IMR-90 (cell line): Measurements from ENCODE around the gene ARGLU1. TPM values are rescaled to one million over a fixed set of nuclear protein-coding genes. Genes with fewer than 3 reads are reported as not detected.

Source experiments
- ATAC-seq: fragments of 200-7000 bp; cut with Tn5 transposase; 2 replicates; pipeline ENCODE4 v1.9.1; 2020; ENCODE audit warnings: low read depth, mild to moderate bottlenecking, moderate library complexity
- BruUV-seq: library from RNA; stranded (reverse); fragments of 400-500 nt; replicated peaks from 2 replicates; lab custom pipeline; 2021; lab: Mats Ljungman, UMichigan
- CTCF ChIA-PET: fragments of 300-600 bp; formaldehyde crosslinking; extraction: SDS; loops from one replicate; lab custom pipeline; 2021; ENCODE audit warnings: antibody characterized with exemption; lab: Yijun Ruan, JAX
- POLR2A ChIA-PET: fragments of 300-600 bp; sonication (Branson Sonifier 250); formaldehyde crosslinking; loops from one replicate; lab custom pipeline; 2022; ENCODE audit warnings: antibody characterized with exemption; ENCODE audit not compliant: unreplicated experiment; lab: Charles Lee
- DNase-seq: peaks from one replicate; pipeline ENCODE4 v3.0.0; 2013
- H2AFZ ChIP-seq: replicated peaks from 2 replicates; pipeline ENCODE3; 2013; ENCODE audit warnings: low read length, mild to moderate bottlenecking; ENCODE audit not compliant: poor library complexity
- H2AK5ac ChIP-seq: 2 replicates; pipeline ENCODE4 v1.6.1; 2013; ENCODE audit warnings: low read depth, low read length, inconsistent platforms
- H2AK9ac ChIP-seq: replicated peaks from 2 replicates; pipeline ENCODE3; 2013; ENCODE audit warnings: mild to moderate bottlenecking, low read depth, low read length, moderate library complexity; ENCODE audit not compliant: poor library complexity
- H2BK120ac ChIP-seq: 2 replicates; pipeline ENCODE4 v1.6.1; 2013; ENCODE audit warnings: low read depth, low read length, inconsistent platforms
- H2BK15ac ChIP-seq: 3 replicates; pipeline ENCODE4 v1.6.1; 2013; ENCODE audit warnings: low read depth, low read length, inconsistent platforms
- H2BK20ac ChIP-seq: 2 replicates; pipeline ENCODE4 v1.6.1; 2013; ENCODE audit warnings: low read depth, mild to moderate bottlenecking, inconsistent platforms, low read length, moderate library complexity
- H2BK5ac ChIP-seq: 2 replicates; pipeline ENCODE4 v1.6.1; 2013; ENCODE audit warnings: mild to moderate bottlenecking, low read depth, low read length, inconsistent platforms; ENCODE audit not compliant: poor library complexity, severe bottlenecking
- H3K14ac ChIP-seq: replicated peaks from 2 replicates; pipeline ENCODE4 v1.6.1; 2013; ENCODE audit warnings: low read depth, low read length, inconsistent platforms
- H3K18ac ChIP-seq: 2 replicates; pipeline ENCODE4 v1.6.1; 2013; ENCODE audit warnings: low read depth, low read length, control low read depth
- H3K23ac ChIP-seq: 2 replicates; pipeline ENCODE4 v1.6.1; 2013; ENCODE audit warnings: low read depth, low read length, inconsistent platforms
- H3K27ac ChIP-seq: 2 replicates; pipeline ENCODE4 v1.5.1; 2013; ENCODE audit warnings: mild to moderate bottlenecking, control low read depth, low read length; ENCODE audit not compliant: insufficient read depth
- H3K27me3 ChIP-seq: 2 replicates; pipeline ENCODE4 v1.6.1; 2013; ENCODE audit warnings: low read length; ENCODE audit not compliant: control insufficient read depth, insufficient read depth
- H3K36me3 ChIP-seq: 2 replicates; pipeline ENCODE4 v1.6.1; 2013; ENCODE audit warnings: low read length, mixed read lengths; ENCODE audit not compliant: control insufficient read depth, insufficient read depth
- H3K4ac ChIP-seq: 2 replicates; pipeline ENCODE4 v1.6.1; 2013; ENCODE audit warnings: low read depth, low read length, inconsistent platforms
- H3K4me1 ChIP-seq: 2 replicates; pipeline ENCODE4 v1.6.1; 2013; ENCODE audit warnings: low read length, mixed read lengths; ENCODE audit not compliant: control insufficient read depth, insufficient read depth
- H3K4me2 ChIP-seq: 2 replicates; pipeline ENCODE4 v1.6.1; 2013; ENCODE audit warnings: low read depth, mild to moderate bottlenecking, control low read depth, low read length, moderate library complexity
- H3K4me3 ChIP-seq: 2 replicates; pipeline ENCODE4 v1.5.1; 2013; ENCODE audit warnings: low read depth, mild to moderate bottlenecking, control low read depth, low read length, moderate library complexity; ENCODE audit not compliant: insufficient read depth
- H3K56ac ChIP-seq: 2 replicates; pipeline ENCODE4 v1.6.1; 2013; ENCODE audit warnings: low read length, inconsistent platforms; ENCODE audit not compliant: insufficient read depth; ENCODE audit errors: extremely low read depth
- H3K79me1 ChIP-seq, 2 experiments: 2 replicates each; pipeline ENCODE4 v1.6.1; 2013; ENCODE audit warnings: low read length in 2 of 2, inconsistent platforms in 1 of 2, low read depth in 1 of 2
- H3K9ac ChIP-seq: 2 replicates; pipeline ENCODE4 v1.6.1; 2013; ENCODE audit warnings: low read depth, low read length, control low read depth
- H3K9me1 ChIP-seq: 2 replicates; pipeline ENCODE4 v1.6.1; 2013; ENCODE audit warnings: low read length, inconsistent platforms; ENCODE audit not compliant: insufficient read depth
- H3K9me3 ChIP-seq: 2 replicates; pipeline ENCODE4 v1.6.1; 2013; ENCODE audit warnings: low read length; ENCODE audit not compliant: control insufficient read depth, insufficient read depth
- H4K20me1 ChIP-seq: 2 replicates; pipeline ENCODE4 v1.6.1; 2013; ENCODE audit warnings: low read length, inconsistent platforms; ENCODE audit not compliant: insufficient read depth
- H4K5ac ChIP-seq: 2 replicates; pipeline ENCODE4 v1.6.1; 2013; ENCODE audit warnings: mild to moderate bottlenecking, low read depth, low read length, control low read depth
- H4K8ac ChIP-seq, 2 experiments: 2 replicates each; pipeline ENCODE4 v1.6.1; 2013; ENCODE audit warnings: low read depth in 2 of 2, low read length in 2 of 2, control low read depth in 1 of 2, inconsistent platforms in 1 of 2
- H4K91ac ChIP-seq: 2 replicates; pipeline ENCODE4 v1.6.1; 2013; ENCODE audit warnings: low read depth, low read length, inconsistent platforms; ENCODE audit not compliant: insufficient read depth
- CEBPB ChIP-seq: IDR thresholded peaks from 2 replicates; pipeline ENCODE4 v1.6.1; 2012; ENCODE audit warnings: low read depth, low read length, improper control_type of control experiment
- CTCF ChIP-seq: conservative IDR thresholded peaks from 2 replicates; pipeline ENCODE4 v1.5.1; 2012; ENCODE audit warnings: mild to moderate bottlenecking, low read depth, low read length, improper control_type of control experiment
- FOS ChIP-seq: fragments of 150-350 bp; IDR thresholded peaks from 2 replicates; pipeline ENCODE4 v1.6.1; 2016; ENCODE audit warnings: low read depth, low read length
- MAZ ChIP-seq: IDR thresholded peaks from 2 replicates; pipeline ENCODE4 v1.6.1; 2012; ENCODE audit warnings: low read depth, mild to moderate bottlenecking, low read length, improper control_type of control experiment, moderate library complexity, borderline replicate concordance
- MXI1 ChIP-seq: IDR thresholded peaks from 2 replicates; pipeline ENCODE4 v1.6.1; 2012; ENCODE audit warnings: low read depth, mild to moderate bottlenecking, low read length, moderate library complexity, borderline replicate concordance
- SMC3 ChIP-seq: fragments of 150-350 bp; IDR thresholded peaks from 2 replicates; pipeline ENCODE4 v1.6.1; 2016; ENCODE audit warnings: low read depth, mild to moderate bottlenecking, antibody characterized with exemption, low read length, moderate library complexity
- WGBS, 2 experiments: methylation state at CpG; one replicate each; pipeline versions ENCODE4 v1.1.5 to v1.1.7; 2013; ENCODE audit warnings: missing lambda C conversion rate in 2 of 2; ENCODE audit not compliant: insufficient read length in 1 of 2; ENCODE audit errors: extremely low coverage in 2 of 2; 5-methylcytosine and 5-hydroxymethylcytosine counted together
- dilution Hi-C: fragments of 300-500 bp; cut with HindIII; formaldehyde crosslinking; loops from one replicate; pipeline ENCODE4 v1.14.3; 2018; ENCODE audit warnings: low sequenced_read_pairs; ENCODE audit not compliant: unreplicated experiment
- in situ Hi-C: fragments of 300-500 bp; cut with MboI; formaldehyde crosslinking; loops from 3 replicates; pipeline ENCODE4 v1.14.3; 2019; ENCODE audit warnings: low sequenced_read_pairs, inconsistent platforms, mixed read lengths
- intact Hi-C: fragments of 100-400 bp; cut with micrococcal nuclease; formaldehyde crosslinking; loops from 2 replicates; pipeline ENCODE4 v1.10.0; 2022
- polyA plus RNA-seq, 3 experiments: library from polyadenylated mRNA; depleted of rRNA; stranded (reverse); fragments of >200 nt; gene quantifications; 2 replicates each; pipeline ENCODE4 v1.2.3, GENCODE V29; 2012; ENCODE audit warnings: low replicate concordance in 1 of 3
- total RNA-seq: library from RNA; depleted of rRNA; stranded (reverse); fragments of >200 nt; gene quantifications from 2 replicates; pipeline ENCODE4 v1.2.3, GENCODE V29; 2012

Gene ARGLU1
- total and polyA plus RNA-seq, 2 of the 4 experiments (the other 2 are of a cell fraction), result 11.1 to 51.4 TPM

- peaks cover 5% of the 10 kb centered on the region; the same call in 1 of the 2 replicates for H3K4me1 ChIP-seq
- no peak for TF ChIP-seq FOS
- TF ChIP-seq CEBPB, result no peak
- no peak for TF ChIP-seq MAZ
- TF ChIP-seq SMC3, result no peak
- 0 out of 2 replicates have a peak, but pooled peaks have one; percentile 8 for TF ChIP-seq CTCF
- TF ChIP-seq MXI1, result no peak
- H2AFZ ChIP-seq, result peak overlapping the region; percentile 92
- H3K23ac ChIP-seq, result peak overlapping the region; percentile 93
- peak overlapping the region in 1 of 2 experiments; percentile 59; a peak in 2 of 4 replicates for H4K8ac ChIP-seq
- peak overlapping the region; percentile 35 for H2BK120ac ChIP-seq
- in situ Hi-C loops (loop anchor here (10.0 to 25.0 kb wide), 4 partner anchors 1097 to 1959 kb away; no protein-coding TSS in a partner anchor), intact Hi-C loops (loop anchor here (1.0 to 10.0 kb wide), 9 partner anchors 378 to 1963 kb away; no protein-coding TSS in a partner anchor), dilution Hi-C loops (no loop called here)
- H3K14ac ChIP-seq, result peak overlapping the region; percentile 57
- peak overlapping the region; percentile 72 for H3K9ac ChIP-seq
- peak overlapping the region; percentile 80 for H3K56ac ChIP-seq
- H4K20me1 ChIP-seq, result no peaks in the 10 kb centered on the region
- ATAC-seq, result peak; percentile 3
- H2AK9ac ChIP-seq, result peak overlapping the region; percentile 63
- POLR2A ChIA-PET, result interaction anchor here (0.5 to 1.0 kb wide), 4 partner anchors 8 to 1292 kb away, joined by 3 to 11 read pairs (median 3); no protein-coding TSS in a partner anchor
- 0 out of 2 replicates have a peak overlapping the region, but pooled peaks have one; percentile 31 for H4K5ac ChIP-seq
- DNase-seq, result peak; percentile 63
- H2BK5ac ChIP-seq, result peak overlapping the region; percentile 62
- no peak overlapping the region; the same call in 1 of the 2 replicates for H2BK20ac ChIP-seq
- no peaks in the 10 kb centered on the region for H3K27me3 ChIP-seq
- H3K4me3 ChIP-seq, result peak overlapping the region; percentile 82
- no TSS peak for BruUV-seq
- H3K9me3 ChIP-seq, result no peaks in the 10 kb centered on the region
- H3K4me2 ChIP-seq, result peak overlapping the region; percentile 96
- WGBS, 2 experiments, result 2% methylated on average over 26 of the region's 66 CpGs; no CpG with 5 or more reads in 1 of the 2 experiments
- no peaks in the 10 kb centered on the region for H3K36me3 ChIP-seq
- H2AK5ac ChIP-seq, result no peak overlapping the region
- CTCF ChIA-PET, result interaction anchor here (0.5 to 0.9 kb wide), 3 partner anchors 8 to 1326 kb away, joined by 3 to 6 read pairs (median 3); no protein-coding TSS in a partner anchor
- H4K91ac ChIP-seq, result peak overlapping the region; percentile 9; the same call in 1 of the 2 replicates
- no peaks in the 10 kb centered on the region for H3K9me1 ChIP-seq
- peak overlapping the region; percentile 69 for H3K4ac ChIP-seq
- peaks cover 9 to 19% of the 10 kb centered on the region in 2 experiments; a peak in 3 of 4 replicates for H3K79me1 ChIP-seq
- no peak overlapping the region for H2BK15ac ChIP-seq
- peak overlapping the region; percentile 36 for H3K27ac ChIP-seq
- peak overlapping the region; percentile 15; the same call in 1 of the 2 replicates for H3K18ac ChIP-seq
These were observed 33.8 kb downstream of the ARGLU1 start for GRCh38 chr13:106533943-106534638.
